Measurements from ENCODE around the gene THUMPD1. TPM values are rescaled to one million over a fixed set of nuclear protein-coding genes. Genes with fewer than 3 reads are reported as not detected.

The THUMPD1 gene
- 10 to 100 TPM; 36.9 to 65.1 (median 55.2) TPM for total RNA-seq

- no peak for TF ChIP-seq CTCF (IDR thresholded peaks at IDR 0.05; ENCODE audit: low read depth)
Observed at GRCh38 chr16:20741554-20742285, at the start of gene THUMPD1. THUMPD1 (minus strand) TSS chr16:20741818; CDS start chr16:20741739, 79 bp downstream.

DNA sequence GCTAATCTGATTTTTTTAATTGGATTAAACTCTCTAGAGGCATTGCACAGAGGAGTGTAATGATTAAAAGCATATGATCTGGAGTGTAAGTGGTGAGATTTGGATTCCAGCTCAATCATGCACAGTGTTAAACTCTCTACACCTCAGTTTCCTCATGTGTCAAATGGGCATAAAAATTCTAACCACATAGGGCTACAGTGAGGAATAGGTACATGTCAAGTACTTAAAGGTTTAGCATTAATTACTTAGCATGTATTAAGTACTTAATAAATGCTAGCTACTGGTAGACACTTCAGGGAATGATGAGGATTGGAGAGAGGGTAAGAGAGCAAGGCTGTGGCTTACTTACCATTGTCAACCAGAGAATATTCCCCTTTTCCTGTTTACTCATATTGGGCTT lies 47.5 kb upstream of the THUMPD1 start:
- TF ChIP-seq CTCF (IDR thresholded peaks at IDR 0.05; ENCODE audit: low read depth): no peak

DNA sequence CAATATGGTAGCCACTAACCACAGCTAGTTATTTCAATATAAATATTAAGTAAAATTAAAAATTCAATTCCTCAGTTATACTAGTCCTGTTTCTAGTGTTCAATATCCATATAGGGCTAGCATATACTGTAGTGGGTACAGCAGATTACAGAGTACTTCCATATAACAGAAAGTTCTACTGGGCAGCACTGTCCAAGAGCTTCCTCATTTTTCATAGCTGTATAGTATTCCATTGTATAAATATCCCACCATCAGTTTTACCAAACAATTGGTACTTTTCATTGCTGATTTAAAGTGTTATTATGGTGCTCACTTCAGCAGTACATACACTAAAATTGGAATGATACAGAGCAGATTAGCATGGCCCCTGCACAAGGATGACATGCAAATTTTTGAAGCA lies 42.6 kb upstream of the THUMPD1 start:
- no peak for TF ChIP-seq CTCF (IDR thresholded peaks at IDR 0.05; ENCODE audit: low read depth)

GRCh38 chr16:20782470-20782869 lies 40.9 kb upstream of the THUMPD1 start:
- no peak for TF ChIP-seq CTCF (IDR thresholded peaks at IDR 0.05; ENCODE audit: low read depth)

DNA sequence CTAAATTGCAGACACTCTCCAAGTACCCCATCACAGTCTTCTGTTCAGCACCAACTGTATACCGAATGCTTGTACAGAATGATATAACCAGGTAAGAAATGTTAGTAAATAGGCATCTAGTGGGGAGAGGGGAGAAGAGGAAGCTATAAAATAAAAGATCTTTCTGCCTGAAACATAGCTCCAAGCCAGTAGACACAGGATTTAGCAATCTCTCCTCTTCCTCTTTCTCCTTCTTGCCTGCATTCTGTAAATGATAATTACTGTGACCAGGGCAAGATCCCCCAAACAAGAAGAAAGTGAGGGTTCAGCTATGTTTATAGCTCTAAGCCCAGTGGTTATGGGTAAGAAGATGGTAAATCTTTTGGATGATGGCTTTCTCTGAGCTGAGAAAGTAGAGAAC lies 40.1 kb upstream of the THUMPD1 start:
- TF ChIP-seq CTCF (IDR thresholded peaks at IDR 0.05; ENCODE audit: low read depth): no peak

DNA sequence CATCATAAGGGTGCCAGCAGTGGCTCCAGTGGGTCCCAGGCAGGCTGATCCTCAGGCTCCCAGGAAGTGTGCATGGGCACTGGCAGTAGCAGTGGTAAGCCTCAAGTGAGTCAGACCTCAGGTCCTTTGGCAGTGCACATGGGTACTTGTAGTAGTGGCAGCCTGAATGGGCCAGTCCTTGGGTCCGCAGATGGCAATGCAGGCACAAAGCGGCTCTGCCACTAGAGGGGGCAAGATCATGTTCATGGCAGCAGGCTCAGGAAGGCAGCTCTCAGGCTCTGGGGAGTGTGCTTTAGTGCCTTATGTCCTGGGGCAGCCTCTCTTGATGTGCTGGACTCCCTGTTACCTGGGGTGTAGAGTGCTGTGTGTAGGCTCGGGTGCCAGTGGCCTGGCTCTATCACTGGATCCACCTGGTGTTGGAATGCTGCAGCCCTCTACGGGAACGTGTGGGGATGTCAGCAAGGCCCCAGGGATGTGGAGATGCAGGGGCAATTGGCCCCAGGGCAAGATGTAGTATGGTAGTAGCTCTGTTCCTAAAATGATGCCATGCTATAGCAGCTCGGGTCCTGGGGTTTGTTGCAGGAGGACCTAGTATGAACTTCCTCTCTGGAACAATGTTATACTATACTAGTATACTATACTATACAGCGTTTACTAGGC lies 33.2 kb upstream of the THUMPD1 start:
- no peak for TF ChIP-seq CTCF (IDR thresholded peaks at IDR 0.05; ENCODE audit: low read depth)

- TF ChIP-seq CTCF (IDR thresholded peaks at IDR 0.05; ENCODE audit: low read depth): no peak
Observed at GRCh38 chr16:20773679-20774078, 32.1 kb upstream of the THUMPD1 start.
